ENCODE results near the gene IFI27.
"Not testable (repeated sequence)": the region's sequence is repeated elsewhere in the genome, so short reads cannot be mapped to it uniquely, and the experiment has no call there.

Gene IFI27

DNA sequence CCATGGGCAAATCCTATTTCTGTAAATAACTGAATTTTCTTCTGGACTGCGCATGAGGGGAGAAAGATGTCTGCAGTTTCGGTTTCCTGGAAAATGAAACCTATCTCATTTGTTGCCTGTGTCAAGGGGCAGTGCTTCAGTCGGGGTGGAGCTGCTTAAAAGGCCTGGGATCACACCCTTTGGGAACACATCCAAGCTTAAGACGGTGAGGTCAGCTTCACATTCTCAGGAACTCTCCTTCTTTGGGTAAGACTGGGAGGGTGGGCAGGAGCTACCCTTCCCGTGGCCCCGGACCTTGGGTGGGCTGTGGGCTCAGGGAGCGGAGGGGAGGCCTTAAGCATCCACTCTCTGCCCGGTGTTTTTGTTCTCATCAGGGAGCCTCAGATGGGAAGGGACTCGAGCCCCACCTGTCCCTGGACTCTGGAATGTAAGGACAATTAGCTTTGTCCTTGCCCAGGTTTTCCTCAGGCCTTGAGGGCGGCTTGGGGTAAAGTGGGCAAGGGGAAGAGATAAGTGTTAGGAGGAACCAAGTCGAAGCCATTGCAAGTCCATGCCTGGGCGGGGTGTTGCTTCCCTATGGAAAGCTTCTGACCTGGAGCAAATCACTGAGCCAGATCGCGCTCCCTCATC, at the start of gene IFI27:
Gene IFI27 (plus strand): TSS at position 185 of the 630 bp plus-strand sequence.
- DNase-seq (ENCODE audit: low read depth in 1 of 2, low spot score in 1 of 2): no peak

- no peak for DNase-seq (ENCODE audit: low read depth in 1 of 2, low spot score in 1 of 2)
These were observed 48.1 kb upstream of the IFI27 start for GRCh38 chr14:94062344-94062940.

DNA sequence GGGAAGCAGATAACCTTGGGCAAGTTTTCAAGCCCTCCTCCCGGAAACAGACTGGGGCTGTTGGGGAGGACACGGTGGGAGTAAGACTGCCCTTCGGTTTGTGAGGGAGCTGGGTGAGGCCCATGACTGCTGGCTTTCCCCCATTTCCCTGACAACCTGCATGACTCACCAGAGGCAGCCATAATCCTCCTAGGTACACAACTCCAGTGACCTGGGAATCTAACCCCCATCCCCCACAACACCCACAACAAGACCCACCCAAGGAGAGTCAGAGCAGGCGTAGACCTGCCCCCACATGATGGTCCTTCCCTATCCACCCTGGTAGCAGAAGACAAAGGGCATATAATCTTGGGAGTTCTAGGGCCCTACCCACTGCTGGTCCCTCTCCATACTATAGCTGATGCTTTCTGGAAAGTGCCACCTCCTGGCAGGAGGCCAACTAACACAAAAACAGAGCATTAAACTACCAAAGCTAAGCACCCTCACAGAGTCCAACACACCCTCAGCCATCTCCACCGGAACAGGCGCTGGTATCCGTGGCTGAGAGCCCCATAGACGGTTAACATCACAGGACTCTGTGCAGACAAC, 44.4 kb upstream of the IFI27 start:
- no peak for DNase-seq (ENCODE audit: low read depth in 1 of 2, low spot score in 1 of 2)

DNA sequence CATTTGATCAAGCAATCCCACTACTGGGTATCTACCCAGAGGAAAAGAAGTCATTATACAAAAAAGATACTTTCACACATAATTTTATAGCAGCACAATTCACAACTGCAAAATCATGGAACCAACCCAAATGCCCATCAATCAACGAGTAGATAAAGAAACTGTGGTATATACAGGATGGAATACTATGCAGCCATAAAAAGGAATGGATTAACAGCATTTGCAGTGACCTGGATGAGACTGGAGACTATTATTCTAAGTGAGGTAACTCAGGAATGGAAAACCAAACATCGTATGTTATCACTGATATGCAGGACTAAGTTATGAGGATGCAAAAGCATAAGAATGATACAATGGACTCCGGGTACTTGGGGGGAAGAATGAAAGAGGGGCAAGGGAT, 38.5 kb upstream of the IFI27 start:
- not testable (repeated sequence) for DNase-seq (ENCODE audit: low read depth in 1 of 2, low spot score in 1 of 2)

- no peak for DNase-seq (ENCODE audit: low read depth in 1 of 2, low spot score in 1 of 2)
These were observed 36.0 kb upstream of the IFI27 start for GRCh38 chr14:94074534-94074933.

- no peak for DNase-seq (ENCODE audit: low read depth in 1 of 2, low spot score in 1 of 2)
These were observed 35.5 kb upstream of the IFI27 start for GRCh38 chr14:94075008-94075407.

DNA sequence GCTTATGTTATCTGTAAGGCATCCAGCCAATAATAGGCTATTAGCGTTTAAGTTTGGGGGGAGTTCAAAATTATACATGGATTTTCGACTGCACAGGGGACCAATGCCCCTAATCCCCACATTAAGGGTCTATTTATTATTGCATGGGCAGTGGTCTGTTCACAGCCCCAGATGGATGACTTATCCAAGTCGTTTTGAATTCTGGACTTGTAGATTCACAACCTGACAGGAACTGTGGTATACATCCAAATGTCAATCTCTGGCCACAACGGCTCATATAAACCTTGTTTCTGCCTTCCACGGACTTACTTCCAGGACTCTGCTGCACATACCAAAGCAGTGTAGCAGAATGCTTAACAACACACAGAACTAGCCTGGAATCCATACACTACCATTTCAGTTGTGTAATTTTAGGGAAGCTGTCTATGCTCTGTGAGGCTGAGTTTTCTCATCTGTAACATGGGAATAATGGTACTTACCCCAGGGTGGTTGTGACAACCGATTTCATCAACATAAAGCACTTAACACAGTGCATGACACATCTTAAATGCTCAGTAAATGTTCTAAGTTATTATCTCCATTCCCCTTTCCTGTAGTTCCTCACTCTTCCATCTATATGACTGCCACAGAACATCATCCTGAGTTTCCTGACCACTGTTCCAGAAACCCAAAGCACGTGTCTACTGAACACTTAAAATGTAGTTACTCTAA, 33.3 kb upstream of the IFI27 start:
- DNase-seq (ENCODE audit: low read depth in 1 of 2, low spot score in 1 of 2): no peak

GRCh38 chr14:94077823-94078222, 32.7 kb upstream of the IFI27 start:
- no peak for DNase-seq (ENCODE audit: low read depth in 1 of 2, low spot score in 1 of 2)

DNA sequence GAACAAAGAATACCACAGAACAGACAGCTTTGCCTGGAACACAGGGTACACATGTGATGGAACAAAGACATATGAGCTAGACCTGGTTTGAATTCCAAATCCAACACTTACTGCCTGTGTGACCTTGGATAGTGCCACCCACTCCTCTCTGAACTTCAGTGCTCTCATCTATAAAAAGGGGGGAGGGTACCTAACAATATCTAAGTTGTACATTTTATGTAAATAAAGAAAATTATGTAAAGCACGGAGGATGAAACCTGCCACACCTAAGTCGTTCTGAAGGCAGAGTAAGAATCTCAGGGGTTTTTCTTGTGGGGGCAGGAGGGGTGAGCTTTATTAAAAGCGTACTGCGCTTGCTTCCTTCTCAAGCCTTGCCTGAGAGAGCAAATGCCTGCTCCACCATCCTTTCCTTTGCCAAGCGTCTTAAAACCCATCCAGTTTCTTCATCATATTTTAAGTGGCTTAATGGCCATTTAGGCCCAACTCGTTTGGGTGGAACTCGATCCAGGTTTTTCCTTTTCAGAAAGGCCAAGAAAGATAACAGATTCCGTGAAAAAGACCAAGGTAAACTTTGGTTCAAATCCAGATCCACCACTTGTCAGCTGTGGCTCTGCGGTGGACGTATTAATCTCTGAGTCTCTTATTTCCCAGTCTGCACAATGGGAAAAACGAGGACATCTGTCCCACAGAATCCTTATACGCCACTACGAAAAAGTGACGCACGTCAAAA, 30.5 kb upstream of the IFI27 start:
- DNase-seq (ENCODE audit: low read depth in 1 of 2, low spot score in 1 of 2): no peak

DNA sequence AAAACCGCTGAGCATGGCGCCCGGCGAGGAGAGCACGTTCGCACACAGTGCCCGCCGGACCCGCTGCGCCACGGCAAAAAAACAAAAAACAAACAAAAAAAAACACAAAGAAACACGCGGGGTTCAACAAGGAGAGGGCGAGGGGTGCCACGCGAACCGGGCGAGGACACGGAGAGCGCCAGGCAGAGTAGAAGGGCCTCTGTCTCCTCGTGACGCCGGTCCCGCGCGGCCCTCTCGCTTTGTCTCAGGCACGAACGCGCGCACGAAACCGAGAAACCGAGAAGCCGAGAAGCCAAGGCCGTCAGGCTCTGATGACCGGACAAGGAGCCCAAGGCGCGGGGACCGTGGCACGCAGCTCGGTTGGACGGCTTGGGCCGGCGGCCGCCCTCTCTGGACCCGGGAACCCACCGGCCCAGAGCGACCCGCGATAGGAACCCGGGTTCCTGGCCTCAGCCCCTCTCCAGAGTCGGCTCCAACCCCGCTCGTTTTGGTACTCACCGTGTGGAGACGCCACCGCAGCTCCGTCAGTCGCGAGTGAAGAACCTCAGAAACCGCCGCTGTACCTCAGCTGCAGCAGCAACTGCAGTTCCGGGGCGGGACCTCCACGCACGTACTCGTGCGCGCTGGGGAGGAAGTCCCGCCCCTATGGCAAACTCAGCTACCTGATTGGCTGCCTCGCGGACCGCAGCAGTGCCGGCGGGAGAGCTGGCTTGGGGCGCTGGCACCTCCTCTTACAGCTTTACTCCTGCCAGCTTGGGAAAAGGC, 29.7 kb upstream of the IFI27 start, which contains the start of the genes DDX24 and IFI27L1:
Gene DDX24 (minus strand): TSS at position 582 of the 765 bp plus-strand sequence. CDS start 1,460 bp downstream, outside the sequence.
Gene IFI27L1 (plus strand): TSS at position 690 of the 765 bp plus-strand sequence. CDS start 15,628 bp downstream, outside the sequence.
- peak; percentile 92 to 94 for DNase-seq (ENCODE audit: low read depth in 1 of 2, low spot score in 1 of 2)

DNA sequence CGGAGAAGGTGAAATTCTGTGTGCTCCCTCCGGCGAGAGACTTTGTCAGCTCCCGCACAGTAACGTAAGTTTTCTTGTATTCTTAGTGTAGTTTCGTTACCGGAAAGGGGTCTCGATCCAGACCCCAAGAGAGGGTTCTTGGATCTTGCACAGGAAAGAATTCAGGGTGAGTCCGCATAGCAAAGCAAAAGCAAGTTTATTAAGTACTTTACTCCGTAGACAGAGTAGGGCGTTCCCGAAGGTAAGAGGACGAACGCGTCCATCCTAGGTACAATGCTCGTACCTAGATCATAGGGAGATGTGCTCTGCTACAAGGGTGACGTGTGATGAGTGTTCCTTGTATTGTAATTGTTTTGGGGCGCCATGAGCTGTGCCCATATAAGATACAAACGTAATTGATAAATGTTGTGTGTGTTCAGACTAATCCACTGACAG, 29.1 kb upstream of the IFI27 start:
- DNase-seq (ENCODE audit: low read depth in 1 of 2, low spot score in 1 of 2): no peak

- DNase-seq (ENCODE audit: low read depth in 1 of 2, low spot score in 1 of 2): no peak
These were observed 22.6 kb upstream of the IFI27 start for GRCh38 chr14:94087891-94088290.

DNA sequence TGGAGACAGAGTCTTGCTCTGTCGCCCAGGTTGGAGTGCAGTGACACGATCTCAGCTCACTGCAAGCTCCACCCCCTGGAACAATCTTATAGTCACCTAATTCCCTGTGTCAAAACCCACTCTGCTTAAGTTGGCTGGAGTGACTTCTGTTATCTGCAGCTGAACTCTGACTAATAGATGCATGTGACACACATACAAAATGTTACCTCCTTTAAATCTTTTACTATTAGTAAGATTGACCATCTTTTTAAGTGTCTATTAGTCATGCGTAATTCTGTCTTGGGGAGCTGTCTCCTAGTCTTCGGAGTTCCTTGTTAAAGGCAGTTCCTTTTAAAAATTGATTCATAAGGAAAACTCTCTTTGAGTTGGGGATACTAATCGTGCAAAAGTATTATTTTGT, 22.0 kb upstream of the IFI27 start:
- no peak for DNase-seq (ENCODE audit: low read depth in 1 of 2, low spot score in 1 of 2)

DNA sequence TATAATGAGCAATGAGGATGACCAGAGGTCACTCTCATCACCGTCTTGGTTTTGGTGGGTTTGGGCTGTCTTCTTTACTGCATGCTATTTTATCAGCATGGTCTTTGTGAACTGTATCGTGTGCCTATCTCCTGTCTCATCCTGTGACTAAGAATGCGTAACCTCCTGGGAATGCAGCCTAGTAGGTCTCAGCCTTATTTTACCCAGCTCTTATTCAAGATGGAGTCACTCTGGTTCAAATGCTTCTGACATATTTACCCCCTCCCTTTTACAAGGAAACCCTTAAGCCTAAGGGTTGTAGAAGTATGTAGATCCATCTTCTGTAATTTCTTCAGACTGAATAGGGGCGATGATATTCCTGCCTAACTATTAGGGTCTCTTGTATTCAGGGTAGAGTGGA, 21.1 kb upstream of the IFI27 start:
- no peak for DNase-seq (ENCODE audit: low read depth in 1 of 2, low spot score in 1 of 2)

DNA sequence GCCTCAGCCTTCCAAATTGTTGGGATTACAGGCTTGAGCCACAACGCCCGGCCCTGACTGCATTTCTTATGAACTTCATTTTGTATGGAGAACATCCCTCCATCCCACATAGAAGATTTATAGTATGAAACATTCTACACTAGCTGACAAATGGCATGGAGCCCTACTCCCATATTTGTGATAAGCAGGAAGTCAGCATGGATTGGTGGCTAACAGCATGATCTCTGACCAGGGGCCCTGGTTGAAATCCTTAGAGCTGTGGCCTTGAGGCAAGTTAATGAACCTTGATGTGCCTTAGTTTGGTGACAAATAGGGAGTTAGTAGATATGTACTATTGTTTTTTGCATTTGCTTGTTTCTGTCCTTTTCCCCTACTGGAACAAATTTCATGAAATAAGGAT, 17.1 kb upstream of the IFI27 start:
- DNase-seq (ENCODE audit: low read depth in 1 of 2, low spot score in 1 of 2): no peak

GRCh38 chr14:94097091-94097490, 13.4 kb upstream of the IFI27 start:
- no peak for DNase-seq (ENCODE audit: low read depth in 1 of 2, low spot score in 1 of 2)

DNA sequence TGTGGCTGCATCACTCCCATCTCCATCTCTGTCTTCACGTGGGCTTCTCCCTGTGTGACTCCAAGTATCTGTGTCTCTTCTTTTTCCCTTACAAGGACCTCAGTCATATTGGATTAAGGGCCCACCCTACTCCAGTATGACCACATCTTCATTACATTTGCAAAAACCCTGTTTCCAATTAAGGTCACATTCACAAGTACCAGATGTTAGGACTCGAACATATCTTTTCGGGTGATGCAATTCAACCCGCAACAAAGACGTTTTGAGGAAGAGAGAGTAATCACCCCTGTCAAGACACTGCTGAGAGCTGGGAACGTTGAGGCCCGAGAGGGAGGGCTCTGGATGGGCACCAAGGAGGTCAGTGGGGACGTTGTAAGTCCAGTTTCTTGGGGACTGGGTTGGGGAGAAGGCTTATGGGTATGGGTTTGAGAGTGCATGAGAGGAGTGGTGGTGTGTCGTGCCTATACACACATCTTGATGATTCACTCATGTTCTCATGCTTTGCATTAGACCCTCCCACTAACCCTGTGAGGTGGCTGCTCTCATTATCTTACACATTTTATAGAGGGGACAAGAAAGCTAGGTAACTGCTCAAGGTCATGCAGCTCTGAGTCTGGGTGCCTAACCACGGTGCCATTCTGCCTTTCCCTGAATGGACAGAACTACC, 12.1 kb upstream of the IFI27 start:
- no peak for DNase-seq (ENCODE audit: low read depth in 1 of 2, low spot score in 1 of 2)

DNA sequence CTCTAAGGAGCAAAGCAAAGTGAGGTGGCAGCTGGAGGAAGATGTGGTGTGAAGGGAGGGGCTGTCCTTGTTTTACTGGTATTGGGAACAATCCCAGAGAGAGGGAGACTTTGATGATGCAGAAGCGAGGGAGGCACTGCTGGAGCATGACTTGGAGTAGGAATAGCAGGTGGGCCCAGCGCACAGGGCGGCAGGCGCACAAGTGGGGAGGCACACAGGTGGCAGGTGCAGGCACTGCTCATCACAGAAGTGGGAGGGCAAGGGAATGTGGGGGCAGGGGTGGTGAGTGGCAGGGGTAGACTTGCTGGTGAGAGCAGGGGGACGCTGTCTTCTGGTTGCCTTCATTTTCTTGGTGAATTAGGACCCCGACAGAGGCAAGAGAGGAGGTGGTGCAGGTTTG, 11.5 kb upstream of the IFI27 start:
- DNase-seq (ENCODE audit: low read depth in 1 of 2, low spot score in 1 of 2): no peak

GRCh38 chr14:94100847-94101246, 9.7 kb upstream of the IFI27 start:
- DNase-seq (ENCODE audit: low read depth in 1 of 2, low spot score in 1 of 2): no peak

GRCh38 chr14:94101748-94102147, 8.8 kb upstream of the IFI27 start:
- no peak for DNase-seq (ENCODE audit: low read depth in 1 of 2, low spot score in 1 of 2)
